Stimulated activated CD8-positive, alpha-beta memory T cell treated with anti-CD3 and anti-CD28 coated beads, Interleukin-4, amount 100 ng/mL, for 4 hours (primary cell): ENCODE measurements around the gene SDHC.
"Not testable (repeated sequence)": the region's sequence is repeated elsewhere in the genome, so short reads cannot be mapped to it uniquely, and the experiment has no call there.

Experiments
- DNase-seq, 2 donors: peaks; one replicate each; pipeline ENCODE4 v3.0.0-alpha.2; 2020; ENCODE audit warnings: low read depth in 2 of 2, low spot score in 1 of 2

The SDHC gene

DNA sequence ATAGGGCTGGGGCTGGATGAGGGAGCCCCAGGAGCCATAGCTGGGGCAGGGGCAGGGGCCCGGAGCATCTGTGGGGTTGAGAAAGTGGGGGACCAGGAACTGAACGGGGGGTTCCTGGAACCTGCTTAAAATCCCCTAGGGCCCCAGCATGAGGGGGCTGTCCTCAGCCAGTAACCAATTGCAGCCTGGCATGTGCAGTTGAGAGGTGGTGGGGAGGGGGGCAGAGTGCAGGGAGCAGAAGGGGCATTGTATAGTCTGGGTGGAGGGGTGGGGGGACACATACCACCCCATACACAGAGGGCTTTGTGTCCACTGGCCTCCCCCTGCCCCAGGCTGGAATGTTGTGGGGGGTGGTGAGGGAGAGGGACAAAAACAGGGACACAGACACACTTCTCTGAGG is 4.3 kb upstream of the SDHC start, which contains the start of gene MPZ:
MPZ (minus strand) TSS at position 101 of the 400 bp plus-strand sequence; CDS start at position 38, 63 bp downstream.
- no peak for DNase-seq

DNA sequence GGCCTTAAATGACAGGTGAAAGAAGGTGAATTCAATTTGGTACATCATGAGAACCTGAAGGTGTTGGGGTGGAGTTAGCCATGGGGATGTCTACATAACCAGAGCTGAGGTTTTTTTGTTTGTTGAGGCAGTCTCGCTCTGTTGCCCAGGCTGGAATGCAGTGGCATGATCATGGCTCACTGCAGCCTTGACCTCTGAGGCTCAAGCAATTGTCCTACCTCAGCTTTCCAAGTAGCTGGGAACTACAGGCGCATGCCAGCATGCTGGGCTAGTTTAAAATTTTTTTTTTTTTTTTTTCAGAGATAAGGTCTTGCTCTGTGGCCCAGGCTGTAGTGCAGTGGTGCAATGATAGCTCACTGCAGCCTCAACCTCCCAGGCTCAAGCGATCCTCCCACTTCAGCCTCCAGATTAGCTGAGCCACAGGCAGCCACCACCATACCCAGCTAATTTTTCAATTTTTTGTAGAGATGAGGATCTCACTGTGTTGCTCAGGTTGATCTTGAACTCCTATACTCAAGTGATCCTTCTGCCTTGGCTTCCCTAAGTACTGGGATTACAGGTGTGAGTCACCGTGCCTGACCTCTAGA is 2.5 kb upstream of the SDHC start:
- DNase-seq: no peak

DNA sequence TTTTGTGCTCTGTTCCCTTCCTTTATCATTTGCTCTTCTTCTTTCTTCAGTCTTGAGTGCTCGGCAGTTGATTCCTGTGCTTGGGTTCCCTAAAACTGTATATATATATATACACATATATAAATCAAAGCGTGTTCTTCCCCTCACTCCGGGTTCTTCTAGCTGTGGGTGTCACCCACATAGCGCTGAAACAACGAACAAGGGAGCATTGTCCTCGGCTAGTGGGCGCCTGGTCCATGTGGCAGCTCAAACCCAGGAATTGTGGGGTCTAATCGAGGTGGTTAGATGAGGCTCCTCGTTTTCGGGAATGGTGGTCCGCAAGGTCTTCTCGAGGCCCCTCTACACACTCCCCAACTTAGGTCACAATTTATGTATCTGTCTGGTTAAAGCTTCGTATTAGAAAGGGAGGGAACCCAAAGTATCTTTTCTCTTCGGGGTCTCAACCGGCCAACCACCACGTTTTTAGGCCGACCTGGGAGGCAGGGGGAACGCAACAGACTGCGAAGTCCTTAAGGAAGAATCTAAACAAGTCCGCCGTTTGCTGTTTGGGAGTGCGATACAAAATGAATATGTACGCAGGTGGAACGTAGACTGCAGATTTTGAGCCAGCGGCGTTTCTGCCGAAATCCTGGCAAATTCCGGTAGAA is 504 bp upstream of the SDHC start:
- DNase-seq: no peak

DNA sequence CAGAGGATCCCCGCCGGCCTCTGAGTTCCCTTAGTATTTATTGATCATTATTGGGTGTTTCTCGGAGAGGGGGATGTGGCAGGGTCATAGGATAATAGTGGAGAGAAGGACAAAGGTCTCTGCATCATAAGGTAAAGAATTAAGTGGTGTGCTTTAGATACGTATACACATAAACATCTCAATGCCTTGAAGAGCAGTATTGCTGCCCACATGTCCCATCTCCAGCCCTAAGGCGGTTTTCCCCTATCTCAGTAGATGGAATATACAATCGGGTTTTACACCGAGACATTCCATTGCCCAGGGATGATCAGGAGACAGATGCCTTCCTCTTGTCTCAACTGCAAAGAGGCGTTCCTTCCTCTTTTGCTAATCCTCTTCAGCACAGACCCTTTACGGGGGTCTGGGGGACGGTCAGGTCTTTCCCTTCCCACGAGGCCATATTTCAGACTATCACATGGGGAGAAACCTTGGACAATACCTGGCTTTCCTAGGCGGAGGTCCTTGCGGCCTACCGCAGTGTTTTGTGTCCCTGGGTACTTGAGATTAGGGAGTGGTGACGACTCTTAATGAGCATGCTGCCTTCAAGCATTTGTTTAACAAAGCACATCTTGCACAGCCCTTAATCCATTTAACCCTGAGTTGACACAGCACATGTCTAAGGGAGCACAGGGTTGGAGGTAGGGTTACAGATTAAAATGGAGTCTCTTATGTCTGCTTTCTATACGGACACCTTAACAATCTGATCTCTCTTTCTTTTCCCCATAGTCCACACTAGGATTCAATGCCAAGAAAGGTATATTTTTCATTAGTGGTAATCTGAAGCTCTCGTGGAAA is 1.9 kb downstream of the SDHC start:
- DNase-seq: not testable (repeated sequence)

DNA sequence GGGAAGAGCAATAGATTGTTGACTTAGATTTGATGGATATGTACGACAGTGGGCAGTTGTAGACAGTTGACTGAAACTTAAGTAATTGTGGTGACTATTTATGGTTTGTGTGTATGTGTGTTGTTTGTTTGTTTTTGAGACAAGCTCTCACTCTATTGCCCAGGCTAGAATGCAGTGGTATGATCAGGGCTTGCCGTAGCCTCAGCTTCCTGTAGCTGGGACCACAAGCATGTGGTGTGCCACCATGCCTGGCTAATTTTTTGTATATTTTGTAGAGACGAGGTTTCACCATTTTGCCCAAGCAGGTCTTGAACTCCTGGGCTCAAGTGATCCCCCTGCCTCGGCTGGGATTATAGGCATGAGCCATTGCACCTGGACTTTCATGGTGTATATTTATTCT is 9.8 kb downstream of the SDHC start:
- DNase-seq: no peak

DNA sequence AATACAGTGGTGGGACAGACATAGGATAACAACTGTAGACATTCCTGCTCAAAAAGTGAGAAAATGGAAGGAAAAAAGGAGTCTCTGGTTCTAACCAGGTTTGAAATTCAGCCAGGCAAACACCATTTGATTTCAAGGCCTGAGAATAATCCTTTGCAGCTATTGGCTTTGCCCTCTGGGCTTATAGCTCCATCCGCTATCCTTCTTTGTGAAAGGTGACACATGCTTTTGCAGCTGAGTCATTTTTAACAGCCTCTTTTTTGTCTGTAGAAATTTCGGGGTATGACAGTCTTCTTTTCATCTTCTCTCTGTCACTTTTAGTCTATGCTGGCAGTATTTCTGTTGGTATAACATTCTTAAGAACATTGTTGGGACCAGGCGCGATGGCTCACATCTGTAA is 16.2 kb downstream of the SDHC start:
- no peak for DNase-seq

DNA sequence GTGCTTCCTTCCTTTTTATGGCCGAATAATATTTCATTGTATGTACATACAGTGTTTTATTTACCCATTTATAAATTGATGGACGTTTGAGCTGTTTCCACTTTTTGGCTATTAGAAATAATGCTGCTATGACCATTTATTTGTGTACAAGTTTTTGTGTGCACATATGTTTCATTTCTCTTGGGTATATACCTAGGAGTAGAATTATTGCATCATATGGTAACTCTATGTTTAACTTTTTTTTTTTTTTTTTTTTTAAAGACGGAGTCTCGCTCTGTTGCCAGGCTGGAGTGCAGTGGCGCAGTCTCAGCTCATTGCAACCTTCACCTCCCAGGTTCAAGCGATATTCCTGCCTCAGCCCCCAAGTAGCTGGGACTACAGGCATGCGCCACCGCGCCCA is 19.0 kb downstream of the SDHC start:
- no peak for DNase-seq

DNA sequence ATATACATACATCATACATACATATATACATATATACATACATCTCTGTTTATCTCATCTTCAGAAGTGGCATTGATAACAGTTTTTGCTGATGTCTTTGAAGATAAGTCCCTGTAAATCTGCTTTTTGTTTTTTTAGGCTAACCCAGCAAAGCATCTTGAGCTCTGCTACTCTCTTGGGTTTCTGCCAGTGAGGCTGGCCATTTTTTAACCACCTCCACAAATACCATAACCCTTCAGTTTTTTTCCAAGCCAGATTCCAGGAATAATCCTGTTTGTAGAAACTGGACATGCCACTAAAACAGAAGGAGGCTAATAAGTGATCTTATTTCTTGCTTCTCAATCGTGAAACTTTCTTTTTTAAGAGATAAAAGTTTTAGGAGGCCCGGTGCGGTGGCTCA is 21.6 kb downstream of the SDHC start:
- DNase-seq: no peak

DNA sequence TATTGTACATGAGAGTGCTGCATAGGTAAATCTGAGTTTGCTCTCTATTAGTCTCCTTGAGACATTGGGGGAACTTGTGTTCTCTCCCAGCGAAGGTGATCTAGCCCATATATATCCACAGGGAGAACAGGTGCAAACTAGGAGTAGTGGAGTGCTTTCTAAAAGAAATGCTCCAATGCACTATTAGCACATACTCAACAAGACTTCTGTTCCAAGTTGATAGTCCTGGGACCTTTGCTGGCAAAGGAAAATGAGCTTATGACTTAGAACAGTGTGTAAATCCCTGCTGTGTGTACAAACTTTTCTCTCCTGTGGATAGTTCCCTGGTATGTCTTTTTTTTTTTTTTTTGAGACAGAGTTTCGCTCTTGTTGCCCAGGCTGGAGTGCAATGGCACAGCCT is 28.0 kb downstream of the SDHC start:
- DNase-seq: no peak

DNA sequence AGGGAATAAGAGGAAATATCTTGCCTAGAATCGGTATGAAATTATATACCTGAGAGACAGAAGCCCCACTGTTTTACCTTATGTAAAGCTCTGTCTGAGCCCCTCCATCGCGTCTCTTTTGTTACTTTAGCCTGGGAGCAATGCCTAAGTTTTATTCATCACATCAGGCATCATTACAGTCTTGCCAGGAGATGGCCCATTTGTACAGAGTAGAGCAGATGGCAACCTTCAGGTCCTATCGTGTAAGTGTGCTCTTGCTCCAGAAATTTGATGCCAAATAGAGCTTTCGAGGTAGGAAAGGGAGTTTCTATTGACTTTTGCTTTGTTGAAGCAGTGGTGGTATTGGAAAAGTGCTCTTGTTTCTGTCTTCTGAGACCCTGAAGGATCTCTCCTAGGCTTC is 28.6 kb downstream of the SDHC start:
- DNase-seq: no peak

DNA sequence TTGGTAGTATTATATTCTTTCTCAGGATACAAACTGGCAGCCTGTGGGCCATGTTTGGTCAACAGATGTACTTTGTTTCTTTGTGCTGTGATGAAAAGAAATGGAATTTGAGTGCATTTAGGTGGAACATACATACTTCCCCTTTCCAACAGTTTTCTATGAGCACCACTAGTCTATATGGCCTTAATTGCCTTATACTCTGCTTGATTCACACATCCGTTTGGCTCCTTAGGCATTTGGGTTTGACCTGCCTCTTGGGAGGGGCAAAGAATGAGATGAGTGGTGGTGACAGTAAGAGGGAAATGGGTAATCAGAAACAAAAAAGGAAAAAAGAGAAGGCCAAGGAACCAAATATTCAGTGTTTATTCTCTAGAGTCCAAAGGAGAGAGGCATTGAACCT is 36.5 kb downstream of the SDHC start:
- DNase-seq: no peak

DNA sequence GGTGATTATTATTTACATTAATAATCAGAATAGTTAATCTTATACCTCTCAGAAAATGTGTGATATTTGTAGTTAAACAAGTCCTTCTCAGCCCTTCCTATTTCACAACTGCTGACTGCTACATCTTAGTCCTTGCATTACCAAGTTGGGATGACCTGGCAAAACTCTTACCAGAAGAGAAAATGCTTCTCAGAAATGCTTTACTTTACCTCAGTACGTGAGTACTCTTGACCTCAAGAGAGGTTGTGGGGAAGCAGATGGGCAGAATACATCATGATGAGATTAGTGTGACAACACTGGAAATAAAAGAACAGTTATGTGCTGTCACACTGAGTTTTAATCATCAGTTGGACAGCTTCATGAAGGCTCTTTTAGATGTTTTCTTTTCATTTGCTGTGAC is 37.3 kb downstream of the SDHC start:
- DNase-seq: no peak

DNA sequence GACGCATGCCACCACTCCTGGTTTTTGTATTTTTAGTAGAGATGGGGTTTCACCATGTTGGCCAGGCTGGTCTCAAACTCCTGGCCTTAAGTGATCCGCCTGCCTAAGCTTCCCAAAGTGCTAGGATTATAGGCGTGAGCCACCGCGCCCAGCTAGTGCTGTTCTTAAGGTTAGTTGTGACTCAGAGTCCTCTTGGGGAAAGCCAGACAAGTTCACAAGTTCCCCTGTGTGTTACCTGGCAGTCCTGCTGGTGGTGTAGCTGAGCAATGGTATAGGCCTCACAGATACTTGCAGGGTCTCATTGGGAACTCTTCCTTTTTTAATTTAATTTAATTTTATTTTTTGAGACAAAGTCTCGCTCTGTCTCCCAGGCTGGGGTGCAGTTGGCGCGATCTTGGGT is 42.9 kb downstream of the SDHC start:
- DNase-seq: no peak

DNA sequence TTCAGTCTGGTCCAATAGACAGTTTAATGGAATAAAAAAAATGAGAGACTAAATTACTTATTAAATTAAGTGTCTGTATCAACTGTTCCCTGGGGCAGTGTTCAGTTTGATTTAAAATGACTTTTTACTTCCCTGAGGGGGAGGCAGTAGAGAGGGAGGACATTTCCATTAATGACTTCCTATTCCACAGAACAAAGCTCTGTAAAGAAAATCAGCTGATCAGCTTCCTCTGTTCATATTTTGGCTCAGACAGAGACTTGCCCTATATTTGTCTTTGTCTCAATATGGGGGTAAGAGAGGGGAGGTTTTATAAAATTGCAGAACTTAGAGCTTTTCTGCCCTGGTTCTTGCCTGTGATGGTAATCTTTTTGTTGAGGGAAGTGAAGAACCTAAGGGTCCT is 45.1 kb downstream of the SDHC start:
- no peak for DNase-seq

DNA sequence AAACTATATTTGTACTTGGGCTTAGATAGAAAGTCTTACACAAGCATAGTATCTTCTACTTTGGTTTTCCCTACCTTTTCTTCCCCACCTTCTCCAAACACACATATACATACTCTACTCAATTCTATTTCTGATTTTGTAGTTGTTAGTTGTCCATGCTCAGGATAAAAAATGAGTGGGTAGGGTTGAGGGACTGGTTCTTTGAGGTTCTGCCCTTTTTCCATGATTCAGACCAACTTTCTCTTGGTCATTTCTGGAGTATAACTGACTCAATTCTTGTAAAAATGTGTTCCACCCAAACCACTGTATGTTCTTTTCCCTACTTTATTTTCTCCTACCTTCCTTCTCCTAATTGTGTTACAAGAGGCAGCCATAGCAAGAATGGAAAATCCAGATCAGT is 50.2 kb downstream of the SDHC start:
- no peak for DNase-seq

DNA sequence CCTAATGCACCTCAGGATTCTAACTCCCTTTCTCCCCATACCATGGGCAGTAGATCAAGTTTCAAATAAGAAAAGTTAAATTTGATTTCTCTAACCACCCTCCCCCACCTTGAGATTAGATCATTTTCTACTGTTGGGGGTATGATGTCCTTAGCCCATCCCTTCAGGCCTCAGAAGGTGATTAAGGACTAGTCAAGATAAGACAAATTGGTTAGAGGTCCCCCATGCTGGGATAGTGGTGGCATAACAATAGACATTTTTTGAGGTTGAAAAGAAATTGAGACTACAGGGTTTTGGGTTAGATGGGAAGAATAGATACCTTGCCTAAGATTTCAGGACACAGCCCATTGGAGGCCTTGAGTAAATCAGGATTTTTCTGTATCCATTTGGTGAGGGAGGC is 51.0 kb downstream of the SDHC start:
- DNase-seq: no peak

DNA sequence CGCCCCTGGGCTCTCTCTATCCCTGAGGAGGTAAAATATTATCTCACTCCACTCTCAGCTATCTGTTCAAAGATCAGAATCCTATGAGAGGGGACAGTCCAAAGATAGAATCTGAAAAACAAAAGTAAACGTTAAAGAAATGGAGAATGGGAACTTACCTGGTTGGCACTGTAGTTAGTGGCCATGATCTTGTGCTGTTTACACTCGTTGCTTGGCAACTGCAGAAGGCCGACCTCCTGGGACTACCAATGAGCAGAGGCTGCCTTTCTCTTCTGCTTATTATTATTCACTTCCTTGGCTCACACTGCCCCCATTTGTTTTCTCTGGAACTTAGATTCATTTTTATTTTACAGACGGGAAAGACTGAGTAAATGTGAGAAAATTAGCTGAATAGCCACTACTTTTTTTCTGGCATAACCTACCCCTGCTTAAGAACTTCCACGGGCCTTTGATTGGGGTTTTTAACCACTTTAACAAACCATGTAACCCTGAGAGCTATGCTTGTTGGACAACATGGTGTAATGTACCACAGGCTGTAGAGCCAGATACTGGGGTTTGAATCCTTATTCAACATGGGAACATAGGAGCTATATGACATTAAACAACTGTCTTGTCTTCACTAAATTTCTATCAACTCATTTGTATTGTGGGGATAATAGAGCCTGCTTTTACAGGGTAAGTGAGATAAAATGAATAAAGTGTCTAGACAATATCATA is 53.7 kb downstream of the SDHC start, which contains the start of gene CFAP126:
CFAP126 (minus strand) TSS at position 193 of the 717 bp plus-strand sequence; CDS start at position 185, 8 bp downstream.
- DNase-seq: no peak

DNA sequence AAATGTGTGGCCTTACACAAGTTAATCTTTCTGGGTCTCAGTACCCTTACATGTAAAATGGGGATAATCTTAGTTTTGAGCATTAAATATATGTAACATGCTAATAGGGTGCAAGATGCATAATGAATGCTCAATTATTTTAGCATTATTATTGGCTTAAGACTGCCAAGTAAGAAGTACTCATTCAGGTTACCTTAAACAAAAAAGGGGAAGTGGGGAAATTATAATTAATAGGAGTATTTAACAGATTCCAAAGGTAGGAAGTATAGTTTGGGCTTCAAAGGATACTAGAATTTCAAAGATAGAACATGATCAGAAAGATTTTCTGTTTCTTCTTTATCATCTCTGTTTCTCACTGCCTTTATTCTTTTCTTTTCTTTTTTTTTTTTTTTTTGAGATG is 59.3 kb downstream of the SDHC start:
- no peak for DNase-seq

DNA sequence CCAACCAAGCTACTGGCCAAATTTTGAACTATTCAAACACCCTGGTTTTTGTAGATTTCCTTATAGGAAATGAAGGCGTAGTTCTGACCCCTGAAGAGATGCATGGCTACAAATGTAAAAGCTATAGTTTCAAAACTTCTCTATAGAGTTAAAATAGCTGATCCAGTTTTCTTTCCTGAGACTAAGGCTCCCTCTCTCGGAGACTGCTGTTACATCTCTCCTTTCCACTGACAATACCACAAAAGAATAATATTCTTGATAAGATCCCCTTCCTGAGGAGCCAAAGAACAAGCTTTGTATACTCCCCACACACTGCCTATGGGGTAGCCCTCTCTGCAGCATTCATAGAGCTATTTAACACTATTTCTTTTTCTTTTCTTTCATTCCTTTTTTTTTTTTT is 60.2 kb downstream of the SDHC start:
- no peak for DNase-seq

DNA sequence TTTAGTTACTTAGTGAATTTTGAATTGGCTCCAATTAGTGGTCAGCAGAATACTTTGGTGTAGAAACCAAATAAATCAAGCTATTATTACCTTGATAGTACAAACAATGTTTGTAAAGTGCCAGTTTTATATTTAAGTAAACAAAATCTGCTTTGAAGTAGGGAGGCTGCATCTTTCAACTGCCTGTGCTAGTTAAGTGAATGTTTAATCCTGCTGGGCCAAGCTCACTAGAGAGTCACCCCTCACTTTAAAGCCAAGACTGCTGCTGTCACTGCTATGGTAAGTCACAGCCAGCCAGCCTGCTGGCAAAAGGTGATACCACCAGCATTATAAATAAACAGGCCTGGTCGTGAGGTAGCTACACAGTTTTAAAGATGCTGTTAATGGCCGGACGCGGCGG is 63.8 kb downstream of the SDHC start:
- DNase-seq: no peak

DNA sequence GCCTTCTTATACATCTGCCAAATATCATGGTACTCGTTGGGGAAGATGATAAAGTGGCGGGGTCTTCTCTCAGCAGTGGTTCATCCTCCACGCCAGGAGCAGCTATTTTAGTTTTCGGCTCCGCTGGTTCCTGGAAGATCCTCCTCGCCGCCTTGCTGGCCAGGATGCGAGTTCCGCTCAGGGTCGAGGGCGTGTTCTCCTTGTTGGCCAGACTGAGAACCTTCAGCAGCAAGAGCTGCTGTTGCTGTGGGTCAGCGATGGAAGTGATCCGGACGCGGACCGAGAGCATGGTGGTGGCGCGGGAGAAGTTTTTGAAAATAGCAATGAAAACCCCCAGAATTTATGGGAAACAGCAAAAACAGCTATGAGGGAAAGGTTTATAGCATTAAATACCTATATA is 64.9 kb downstream of the SDHC start:
- no peak for DNase-seq

DNA sequence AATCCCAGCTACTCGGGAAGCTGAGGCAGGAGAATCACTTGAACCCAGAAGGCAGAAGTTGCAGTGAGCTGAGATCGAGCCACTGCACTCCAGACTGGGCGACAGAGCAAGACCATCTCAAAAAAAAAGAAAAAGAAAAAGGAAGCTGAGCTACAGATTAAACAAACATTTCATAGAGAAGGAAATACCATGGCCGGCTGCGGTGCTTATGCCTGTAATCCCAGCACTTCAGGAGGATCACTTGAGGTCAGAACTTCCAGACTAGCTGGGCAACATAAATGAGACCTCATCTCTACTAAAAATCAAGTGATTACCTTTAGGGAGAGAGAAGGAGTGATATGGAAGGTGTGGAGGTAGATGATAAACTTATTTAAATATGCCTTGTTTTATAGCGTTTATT is 67.5 kb downstream of the SDHC start:
- no peak for DNase-seq
